ENCODE data around the gene KCNQ4.

The KCNQ4 gene

GRCh38 chr1:40880813-40881549, 97.4 kb downstream of the KCNQ4 start:
- no peak for DNase-seq (ENCODE audit: low read depth)
- H3K4me3 ChIP-seq (ENCODE audit: low read depth, low read length) = no peak overlapping the region
- TF ChIP-seq, protein P1, sequence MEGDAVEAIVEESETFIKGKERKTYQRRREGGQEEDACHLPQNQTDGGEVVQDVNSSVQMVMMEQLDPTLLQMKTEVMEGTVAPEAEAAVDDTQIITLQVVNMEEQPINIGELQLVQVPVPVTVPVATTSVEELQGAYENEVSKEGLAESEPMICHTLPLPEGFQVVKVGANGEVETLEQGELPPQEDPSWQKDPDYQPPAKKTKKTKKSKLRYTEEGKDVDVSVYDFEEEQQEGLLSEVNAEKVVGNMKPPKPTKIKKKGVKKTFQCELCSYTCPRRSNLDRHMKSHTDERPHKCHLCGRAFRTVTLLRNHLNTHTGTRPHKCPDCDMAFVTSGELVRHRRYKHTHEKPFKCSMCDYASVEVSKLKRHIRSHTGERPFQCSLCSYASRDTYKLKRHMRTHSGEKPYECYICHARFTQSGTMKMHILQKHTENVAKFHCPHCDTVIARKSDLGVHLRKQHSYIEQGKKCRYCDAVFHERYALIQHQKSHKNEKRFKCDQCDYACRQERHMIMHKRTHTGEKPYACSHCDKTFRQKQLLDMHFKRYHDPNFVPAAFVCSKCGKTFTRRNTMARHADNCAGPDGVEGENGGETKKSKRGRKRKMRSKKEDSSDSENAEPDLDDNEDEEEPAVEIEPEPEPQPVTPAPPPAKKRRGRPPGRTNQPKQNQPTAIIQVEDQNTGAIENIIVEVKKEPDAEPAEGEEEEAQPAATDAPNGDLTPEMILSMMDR (IDR thresholded peaks at IDR 0.05; ENCODE audit: low read depth, low read length, missing control alignments) = no peak

- no peak for DNase-seq (ENCODE audit: low read depth)
- TF ChIP-seq, protein P1 (IDR thresholded peaks at IDR 0.05; ENCODE audit: low read depth, low read length, missing control alignments) = no peak
- no peak overlapping the region for H3K4me3 ChIP-seq (ENCODE audit: low read depth, low read length)
Measured at GRCh38 chr1:40884055-40884795, 100.6 kb downstream of the KCNQ4 start.

GRCh38 chr1:40886318-40887011, 102.9 kb downstream of the KCNQ4 start:
- TF ChIP-seq, protein P1 (IDR thresholded peaks at IDR 0.05; ENCODE audit: low read depth, low read length, missing control alignments) = no peak
- DNase-seq (ENCODE audit: low read depth) = no peak
- H3K4me3 ChIP-seq (ENCODE audit: low read depth, low read length) = no peak overlapping the region

GRCh38 chr1:40887012-40887378, 103.4 kb downstream of the KCNQ4 start:
- TF ChIP-seq, protein P1 (IDR thresholded peaks at IDR 0.05; ENCODE audit: low read depth, low read length, missing control alignments) = no peak
- no peak overlapping the region for H3K4me3 ChIP-seq (ENCODE audit: low read depth, low read length)
- no peak for DNase-seq (ENCODE audit: low read depth)

GRCh38 chr1:40887652-40888051, 104.1 kb downstream of the KCNQ4 start:
- no peak for DNase-seq (ENCODE audit: low read depth)
- TF ChIP-seq, protein P1 (IDR thresholded peaks at IDR 0.05; ENCODE audit: low read depth, low read length, missing control alignments) = no peak

More at GRCh38 chr1:40887652-40888051, 104.1 kb downstream of the KCNQ4 start:
- H3K4me3 ChIP-seq (ENCODE audit: low read depth, low read length) = no peak overlapping the region
